ENCODE measurements around the gene PRR14. TPM values are rescaled to one million over a fixed set of nuclear protein-coding genes. Genes with fewer than 3 reads are reported as not detected.

Gene PRR14
- total RNA-seq, 1 donor from 2014 or later: 27.3 TPM

DNA sequence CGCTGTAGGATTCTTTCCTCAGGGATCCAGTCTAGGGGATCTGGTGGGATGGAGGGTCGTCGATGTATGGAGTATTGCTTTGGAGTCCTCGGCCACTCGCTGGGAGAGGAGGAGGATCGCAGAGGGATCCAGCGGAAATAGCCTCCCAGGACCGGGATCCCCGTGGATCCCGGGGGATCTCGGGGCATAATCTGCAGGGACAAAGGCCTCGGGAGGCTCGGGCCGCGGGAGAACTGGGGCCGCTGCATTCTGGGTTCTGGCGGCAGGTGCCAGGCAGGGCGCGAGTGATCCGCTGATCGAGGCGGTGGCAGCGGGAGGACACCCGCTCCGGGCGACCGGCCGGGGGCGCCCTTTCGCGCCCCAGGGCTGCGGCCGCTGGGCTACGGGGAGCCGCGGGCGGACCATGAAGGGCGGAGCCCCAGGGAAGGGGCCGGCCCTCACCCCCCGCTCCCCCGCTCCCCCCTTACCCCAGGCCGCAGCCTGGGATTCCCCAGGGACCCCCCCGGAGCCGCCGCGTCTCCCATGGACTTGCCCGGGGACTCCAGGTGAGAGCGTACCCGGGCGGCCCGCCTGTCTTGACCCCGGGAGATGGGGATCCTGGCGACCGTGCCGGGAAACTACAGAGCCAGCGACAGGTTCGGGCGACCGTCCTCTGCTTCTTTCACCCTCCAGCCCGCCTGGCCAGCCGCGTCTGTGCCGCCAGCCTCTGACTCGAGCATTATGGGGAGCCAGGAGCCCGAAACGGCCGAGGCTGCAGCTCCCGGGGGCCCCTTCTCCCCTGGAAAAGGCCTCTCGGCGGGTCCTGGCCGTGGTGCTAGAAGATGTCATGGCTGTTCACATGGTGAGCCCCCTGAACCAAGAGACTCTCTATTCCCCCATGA, 604 bp downstream of the PRR14 start:
- H3K27ac Mint-ChIP-seq (ENCODE audit: unreplicated experiment): peak overlapping the region; percentile 89
- Histone ChIP-seq H3K4me2 (ENCODE audit: low read length) (peak overlapping the region; percentile 88), H3K9ac (ENCODE audit: low read length) (peak overlapping the region; percentile 90), H4K20me1 (ENCODE audit: insufficient read depth, low read length) (peaks cover 11% of the 10 kb centered on the region), H3K9me3 (ENCODE audit: insufficient read depth, low read depth, low read length) (no peaks in the 10 kb centered on the region), H3K27me3 (ENCODE audit: insufficient read depth, low read length) (no peaks in the 10 kb centered on the region), H3K4me3 (ENCODE audit: insufficient read depth, low read depth, low read length) (peak overlapping the region; percentile 85), H3K27ac (ENCODE audit: low read depth, low read length) (peak overlapping the region; percentile 75), H3K4me1 (ENCODE audit: insufficient read depth, low read length) (peaks cover 9% of the 10 kb centered on the region), H2AFZ (ENCODE audit: low read depth, low read length) (peak overlapping the region; percentile 76), H3K79me2 (ENCODE audit: insufficient read depth, low read length) (peaks cover 22% of the 10 kb centered on the region), H3K36me3 (ENCODE audit: insufficient read depth, low read length) (peaks cover 11% of the 10 kb centered on the region)
- H3K36me3 Mint-ChIP-seq (ENCODE audit: low read depth, unreplicated experiment): peaks cover 7% of the 10 kb centered on the region
- no peak for DNase-seq (ENCODE audit: low read depth)
- H3K27me3 Mint-ChIP-seq (ENCODE audit: low read depth, unreplicated experiment): peaks cover under 1% of the 10 kb centered on the region
- H3K4me1 Mint-ChIP-seq (ENCODE audit: low read depth, unreplicated experiment): peaks cover 8% of the 10 kb centered on the region
- TF ChIP-seq, protein P1, sequence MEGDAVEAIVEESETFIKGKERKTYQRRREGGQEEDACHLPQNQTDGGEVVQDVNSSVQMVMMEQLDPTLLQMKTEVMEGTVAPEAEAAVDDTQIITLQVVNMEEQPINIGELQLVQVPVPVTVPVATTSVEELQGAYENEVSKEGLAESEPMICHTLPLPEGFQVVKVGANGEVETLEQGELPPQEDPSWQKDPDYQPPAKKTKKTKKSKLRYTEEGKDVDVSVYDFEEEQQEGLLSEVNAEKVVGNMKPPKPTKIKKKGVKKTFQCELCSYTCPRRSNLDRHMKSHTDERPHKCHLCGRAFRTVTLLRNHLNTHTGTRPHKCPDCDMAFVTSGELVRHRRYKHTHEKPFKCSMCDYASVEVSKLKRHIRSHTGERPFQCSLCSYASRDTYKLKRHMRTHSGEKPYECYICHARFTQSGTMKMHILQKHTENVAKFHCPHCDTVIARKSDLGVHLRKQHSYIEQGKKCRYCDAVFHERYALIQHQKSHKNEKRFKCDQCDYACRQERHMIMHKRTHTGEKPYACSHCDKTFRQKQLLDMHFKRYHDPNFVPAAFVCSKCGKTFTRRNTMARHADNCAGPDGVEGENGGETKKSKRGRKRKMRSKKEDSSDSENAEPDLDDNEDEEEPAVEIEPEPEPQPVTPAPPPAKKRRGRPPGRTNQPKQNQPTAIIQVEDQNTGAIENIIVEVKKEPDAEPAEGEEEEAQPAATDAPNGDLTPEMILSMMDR (IDR thresholded peaks at IDR 0.05; ENCODE audit: insufficient read depth, low read depth, low read length): no peak
- no peak for TF ChIP-seq EZH2 (IDR thresholded peaks at IDR 0.05; ENCODE audit: insufficient read depth, low read length)
- H3K4me3 Mint-ChIP-seq (ENCODE audit: unreplicated experiment): peak overlapping the region; percentile 95
- no peak for FAIRE-seq
- H3K9me3 Mint-ChIP-seq (ENCODE audit: unreplicated experiment): no peaks in the 10 kb centered on the region

DNA sequence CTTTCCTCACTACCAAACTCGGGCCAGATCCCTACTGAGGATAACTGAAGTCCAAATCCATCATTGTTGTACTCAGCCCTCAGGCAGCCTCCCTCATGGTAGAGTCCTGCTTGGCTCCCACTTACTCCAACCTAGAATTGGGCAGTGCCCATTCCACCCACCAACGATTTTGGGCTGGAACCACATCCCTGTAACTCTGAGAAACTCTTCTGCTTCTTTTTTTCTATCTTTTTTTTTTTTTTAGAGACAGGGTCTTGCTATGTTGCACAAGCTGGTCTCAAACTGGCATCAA, 1.2 kb downstream of the PRR14 start:
- H3K36me3 Mint-ChIP-seq (ENCODE audit: low read depth, unreplicated experiment): peaks cover 7% of the 10 kb centered on the region
- Histone ChIP-seq H3K4me3 (ENCODE audit: insufficient read depth, low read depth, low read length) (peak overlapping the region; percentile 85), H3K27ac (ENCODE audit: low read depth, low read length) (peak overlapping the region; percentile 45), H4K20me1 (ENCODE audit: insufficient read depth, low read length) (peaks cover 11% of the 10 kb centered on the region), H2AFZ (ENCODE audit: low read depth, low read length) (peak overlapping the region; percentile 63), H3K36me3 (ENCODE audit: insufficient read depth, low read length) (peaks cover 16% of the 10 kb centered on the region), H3K4me1 (ENCODE audit: insufficient read depth, low read length) (peaks cover 9% of the 10 kb centered on the region), H3K9ac (ENCODE audit: low read length) (peak overlapping the region; percentile 90), H3K79me2 (ENCODE audit: insufficient read depth, low read length) (peaks cover 22% of the 10 kb centered on the region), H3K27me3 (ENCODE audit: insufficient read depth, low read length) (no peaks in the 10 kb centered on the region), H3K4me2 (ENCODE audit: low read length) (peak overlapping the region; percentile 88), H3K9me3 (ENCODE audit: insufficient read depth, low read depth, low read length) (no peaks in the 10 kb centered on the region)
- H3K4me3 Mint-ChIP-seq (ENCODE audit: unreplicated experiment): peak overlapping the region; percentile 84
- TF ChIP-seq, protein P1 (IDR thresholded peaks at IDR 0.05; ENCODE audit: insufficient read depth, low read depth, low read length): no peak
- TF ChIP-seq EZH2 (IDR thresholded peaks at IDR 0.05; ENCODE audit: insufficient read depth, low read length): no peak
- no peaks in the 10 kb centered on the region for H3K27me3 Mint-ChIP-seq (ENCODE audit: low read depth, unreplicated experiment)
- no peaks in the 10 kb centered on the region for H3K9me3 Mint-ChIP-seq (ENCODE audit: unreplicated experiment)
- peaks cover 10% of the 10 kb centered on the region for H3K4me1 Mint-ChIP-seq (ENCODE audit: low read depth, unreplicated experiment)
- DNase-seq (ENCODE audit: low read depth): no peak
- no peak for FAIRE-seq
- H3K27ac Mint-ChIP-seq (ENCODE audit: unreplicated experiment): peak overlapping the region; percentile 72

DNA sequence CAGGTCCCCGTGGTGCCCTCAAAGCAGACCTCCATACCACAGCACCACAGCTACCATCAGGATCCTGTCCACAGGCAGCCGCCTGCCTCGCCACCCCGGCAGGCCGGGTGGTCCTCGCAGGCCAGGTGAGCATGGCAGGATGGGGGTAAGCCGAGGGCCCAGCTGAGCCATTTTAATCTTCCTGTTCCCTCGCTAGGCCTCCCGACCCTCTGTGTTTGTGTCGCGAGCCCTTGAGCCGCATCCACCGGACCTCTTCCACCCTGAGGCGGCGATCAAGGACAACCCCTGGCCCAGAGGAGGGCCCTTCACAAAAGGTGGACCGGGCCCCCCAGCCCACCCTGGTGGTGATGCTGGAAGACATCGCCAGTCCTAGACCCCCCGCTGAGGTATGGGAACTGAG, 2.0 kb downstream of the PRR14 start:
- Mint-ChIP-seq H3K4me1 (ENCODE audit: low read depth, unreplicated experiment) (peaks cover 13% of the 10 kb centered on the region), H3K9me3 (ENCODE audit: unreplicated experiment) (no peaks in the 10 kb centered on the region), H3K27me3 (ENCODE audit: low read depth, unreplicated experiment) (no peaks in the 10 kb centered on the region), H3K27ac (ENCODE audit: unreplicated experiment) (peak overlapping the region; percentile 53), H3K4me3 (ENCODE audit: unreplicated experiment) (peak overlapping the region; percentile 84), H3K36me3 (ENCODE audit: low read depth, unreplicated experiment) (peaks cover 7% of the 10 kb centered on the region)
- Histone ChIP-seq H3K9me3 (ENCODE audit: insufficient read depth, low read depth, low read length) (no peaks in the 10 kb centered on the region), H3K9ac (ENCODE audit: low read length) (no peak overlapping the region), H3K4me3 (ENCODE audit: insufficient read depth, low read depth, low read length) (no peak overlapping the region), H3K4me1 (ENCODE audit: insufficient read depth, low read length) (peaks cover 15% of the 10 kb centered on the region), H3K27me3 (ENCODE audit: insufficient read depth, low read length) (no peaks in the 10 kb centered on the region), H3K79me2 (ENCODE audit: insufficient read depth, low read length) (peaks cover 22% of the 10 kb centered on the region), H2AFZ (ENCODE audit: low read depth, low read length) (no peak overlapping the region), H3K36me3 (ENCODE audit: insufficient read depth, low read length) (peaks cover 17% of the 10 kb centered on the region), H4K20me1 (ENCODE audit: insufficient read depth, low read length) (peaks cover 11% of the 10 kb centered on the region), H3K4me2 (ENCODE audit: low read length) (peak overlapping the region; percentile 88), H3K27ac (ENCODE audit: low read depth, low read length) (no peak overlapping the region)
- TF ChIP-seq EZH2 (IDR thresholded peaks at IDR 0.05; ENCODE audit: insufficient read depth, low read length): no peak
- TF ChIP-seq, protein P1 (IDR thresholded peaks at IDR 0.05; ENCODE audit: insufficient read depth, low read depth, low read length): no peak
- FAIRE-seq (no peak), DNase-seq (ENCODE audit: low read depth) (no peak)

All from astrocyte (in vitro differentiated cells and primary cell).